Measurements from ENCODE around the gene CDH10.

The CDH10 gene

DNA sequence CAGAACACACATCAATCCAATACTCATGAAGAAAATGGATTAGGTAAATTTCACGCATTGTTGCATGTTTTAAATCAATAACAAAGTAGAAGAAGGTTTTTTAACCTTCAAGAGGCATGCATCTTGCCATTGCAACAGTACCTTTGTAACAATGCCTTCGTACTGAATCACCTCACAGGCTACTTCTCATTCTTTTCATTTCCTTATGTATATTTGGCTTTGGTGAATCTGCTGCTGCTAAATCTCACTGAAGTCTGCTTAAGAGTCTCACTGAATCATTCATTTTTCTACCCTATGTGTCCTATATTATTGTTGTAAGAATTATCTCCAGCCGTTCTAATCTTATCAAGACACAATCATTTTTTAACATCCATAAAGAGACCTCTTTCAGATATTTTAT lies 152.5 kb downstream of the CDH10 start:
- H3K4me3 ChIP-seq (ENCODE audit: low read length, poor library complexity, severe bottlenecking): no peak overlapping the region
- H3K36me3 ChIP-seq (ENCODE audit: insufficient read depth, low read length): no peaks in the 10 kb centered on the region
- no peaks in the 10 kb centered on the region for H3K79me2 ChIP-seq (ENCODE audit: insufficient read depth, low read length)
- TF ChIP-seq, protein P1, sequence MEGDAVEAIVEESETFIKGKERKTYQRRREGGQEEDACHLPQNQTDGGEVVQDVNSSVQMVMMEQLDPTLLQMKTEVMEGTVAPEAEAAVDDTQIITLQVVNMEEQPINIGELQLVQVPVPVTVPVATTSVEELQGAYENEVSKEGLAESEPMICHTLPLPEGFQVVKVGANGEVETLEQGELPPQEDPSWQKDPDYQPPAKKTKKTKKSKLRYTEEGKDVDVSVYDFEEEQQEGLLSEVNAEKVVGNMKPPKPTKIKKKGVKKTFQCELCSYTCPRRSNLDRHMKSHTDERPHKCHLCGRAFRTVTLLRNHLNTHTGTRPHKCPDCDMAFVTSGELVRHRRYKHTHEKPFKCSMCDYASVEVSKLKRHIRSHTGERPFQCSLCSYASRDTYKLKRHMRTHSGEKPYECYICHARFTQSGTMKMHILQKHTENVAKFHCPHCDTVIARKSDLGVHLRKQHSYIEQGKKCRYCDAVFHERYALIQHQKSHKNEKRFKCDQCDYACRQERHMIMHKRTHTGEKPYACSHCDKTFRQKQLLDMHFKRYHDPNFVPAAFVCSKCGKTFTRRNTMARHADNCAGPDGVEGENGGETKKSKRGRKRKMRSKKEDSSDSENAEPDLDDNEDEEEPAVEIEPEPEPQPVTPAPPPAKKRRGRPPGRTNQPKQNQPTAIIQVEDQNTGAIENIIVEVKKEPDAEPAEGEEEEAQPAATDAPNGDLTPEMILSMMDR (conservative IDR thresholded peaks at IDR 0.05; ENCODE audit: low read length): no peak
- no peak overlapping the region for H3K9ac ChIP-seq (ENCODE audit: low read depth, low read length, poor library complexity, severe bottlenecking)
- no peaks in the 10 kb centered on the region for H3K4me1 ChIP-seq (ENCODE audit: insufficient read depth, low read length, poor library complexity, severe bottlenecking)
- H3K9me3 ChIP-seq (ENCODE audit: insufficient read depth, low read depth, low read length): no peaks in the 10 kb centered on the region
- no peaks in the 10 kb centered on the region for H3K27me3 ChIP-seq (ENCODE audit: insufficient read depth, low read length, poor library complexity, severe bottlenecking)
- H3F3A ChIP-seq (ENCODE audit: low read depth): no peaks in the 10 kb centered on the region
- no peaks in the 10 kb centered on the region for H4K20me1 ChIP-seq (ENCODE audit: insufficient read depth, low read length, poor library complexity, severe bottlenecking)
- no peak overlapping the region for H3K4me2 ChIP-seq (ENCODE audit: low read depth, low read length, poor library complexity, severe bottlenecking)
- H2AFZ ChIP-seq (ENCODE audit: low read length): no peak overlapping the region
- H3K9me2 ChIP-seq (replicated peaks; ENCODE audit: low read depth, low read length): no peaks in the 10 kb centered on the region

DNA sequence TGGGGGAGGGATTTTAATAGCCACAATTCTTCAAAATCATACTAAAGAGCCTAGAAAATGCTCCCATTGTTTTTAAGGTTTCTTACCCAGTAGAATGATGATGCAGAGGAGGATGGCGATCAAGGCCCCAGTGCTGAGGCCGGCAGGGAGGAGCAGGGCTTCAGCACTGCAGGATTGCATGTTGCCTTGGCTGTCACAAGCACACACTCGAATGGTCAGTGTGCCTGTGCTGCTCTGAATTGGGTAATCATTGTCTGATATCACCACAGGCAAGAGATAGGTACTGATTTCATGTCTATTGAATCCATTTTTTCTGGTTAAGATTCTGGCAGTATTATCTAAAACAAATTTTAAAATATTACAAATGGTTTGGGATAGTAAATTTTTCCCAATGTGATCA lies 153.3 kb downstream of the CDH10 start:
- H3K27me3 ChIP-seq (ENCODE audit: insufficient read depth, low read length, poor library complexity, severe bottlenecking): no peaks in the 10 kb centered on the region
- no peaks in the 10 kb centered on the region for H3K4me1 ChIP-seq (ENCODE audit: insufficient read depth, low read length, poor library complexity, severe bottlenecking)
- H3K4me2 ChIP-seq (ENCODE audit: low read depth, low read length, poor library complexity, severe bottlenecking): no peak overlapping the region
- no peaks in the 10 kb centered on the region for H3F3A ChIP-seq (ENCODE audit: low read depth)
- H4K20me1 ChIP-seq (ENCODE audit: insufficient read depth, low read length, poor library complexity, severe bottlenecking): no peaks in the 10 kb centered on the region
- H3K9me2 ChIP-seq (replicated peaks; ENCODE audit: low read depth, low read length): no peaks in the 10 kb centered on the region
- TF ChIP-seq, protein P1 (conservative IDR thresholded peaks at IDR 0.05; ENCODE audit: low read length): no peak
- no peak for TF ChIP-seq EZH2phosphoT487 (IDR thresholded peaks at IDR 0.05; ENCODE audit: borderline replicate concordance)
- H3K4me3 ChIP-seq (ENCODE audit: low read length, poor library complexity, severe bottlenecking): no peak overlapping the region
- H3K36me3 ChIP-seq (ENCODE audit: insufficient read depth, low read length): no peaks in the 10 kb centered on the region
- H2AFZ ChIP-seq (ENCODE audit: low read length): no peak overlapping the region
- no peaks in the 10 kb centered on the region for H3K79me2 ChIP-seq (ENCODE audit: insufficient read depth, low read length)
- no peaks in the 10 kb centered on the region for H3K9me3 ChIP-seq (ENCODE audit: insufficient read depth, low read depth, low read length)
- no peak overlapping the region for H3K9ac ChIP-seq (ENCODE audit: low read depth, low read length, poor library complexity, severe bottlenecking)

DNA sequence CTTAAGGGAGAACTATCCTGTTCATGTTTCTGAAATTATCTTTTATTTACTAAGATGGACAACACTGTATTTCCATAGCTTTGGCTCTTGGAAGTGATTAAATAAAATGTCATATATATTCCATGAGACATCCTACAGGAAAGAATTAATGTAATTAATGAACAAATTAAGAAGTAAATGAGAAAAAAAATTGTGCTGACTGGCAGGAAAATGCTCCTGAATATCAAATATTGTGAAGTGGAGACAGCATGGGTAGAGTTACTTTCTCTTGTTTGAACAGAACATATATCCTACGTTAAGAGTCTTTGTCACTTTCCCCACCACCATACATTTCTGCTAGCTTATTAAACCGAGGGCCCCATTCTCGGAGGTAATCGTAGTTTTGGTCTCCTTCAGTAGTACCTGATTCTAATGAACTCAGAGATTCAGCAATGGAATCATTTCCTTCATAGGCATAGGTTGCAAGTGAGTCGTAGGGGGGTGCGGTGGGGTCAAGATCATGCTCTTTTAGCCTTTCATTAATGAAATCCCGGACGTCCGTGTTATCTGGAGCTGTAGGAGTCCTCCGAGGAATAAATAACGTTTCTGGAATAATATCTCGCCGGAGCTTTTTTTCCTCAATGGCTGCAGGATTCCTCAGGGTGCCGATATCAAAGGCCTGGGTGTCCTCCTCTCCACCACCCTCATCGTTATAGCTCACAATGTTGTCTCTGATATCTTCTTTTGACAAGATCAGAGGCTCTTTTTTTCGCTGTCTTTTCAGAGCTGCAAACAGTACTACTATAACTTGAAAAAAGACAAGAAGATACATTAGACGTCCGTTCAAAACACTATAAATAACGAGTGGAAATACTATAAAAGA lies 157.2 kb downstream of the CDH10 start:
- Histone ChIP-seq H3K79me2 (ENCODE audit: insufficient read depth, low read length) (no peaks in the 10 kb centered on the region), H3K9me3 (ENCODE audit: insufficient read depth, low read depth, low read length) (no peaks in the 10 kb centered on the region), H3F3A (ENCODE audit: low read depth) (no peaks in the 10 kb centered on the region), H3K4me1 (ENCODE audit: insufficient read depth, low read length, poor library complexity, severe bottlenecking) (no peaks in the 10 kb centered on the region), H3K36me3 (ENCODE audit: insufficient read depth, low read length) (no peaks in the 10 kb centered on the region), H2AFZ (ENCODE audit: low read length) (no peak overlapping the region), H3K4me2 (ENCODE audit: low read depth, low read length, poor library complexity, severe bottlenecking) (no peak overlapping the region), H4K20me1 (ENCODE audit: insufficient read depth, low read length, poor library complexity, severe bottlenecking) (no peaks in the 10 kb centered on the region), H3K9ac (ENCODE audit: low read depth, low read length, poor library complexity, severe bottlenecking) (no peak overlapping the region), H3K27me3 (ENCODE audit: insufficient read depth, low read length, poor library complexity, severe bottlenecking) (no peaks in the 10 kb centered on the region), H3K4me3 (ENCODE audit: low read length, poor library complexity, severe bottlenecking) (no peak overlapping the region), H3K9me2 (replicated peaks; ENCODE audit: low read depth, low read length) (no peaks in the 10 kb centered on the region)
- TF ChIP-seq, protein P1 (conservative IDR thresholded peaks at IDR 0.05; ENCODE audit: low read length): no peak
- no peak for TF ChIP-seq EZH2phosphoT487 (IDR thresholded peaks at IDR 0.05; ENCODE audit: borderline replicate concordance)
